ENCODE results near the gene MAGIX.
"Not testable (repeated sequence)": the region's sequence is repeated elsewhere in the genome, so short reads cannot be mapped to it uniquely, and the experiment has no call there.

MAGIX gene

GRCh38 chrX:49161632-49162031, 926 bp upstream of the MAGIX start:
- DNase-seq: no peak

- peak; percentile 68 for DNase-seq
Measured at GRCh38 chrX:49163555-49164419, 1.2 kb downstream of the MAGIX start.

- no peak for DNase-seq
Measured at GRCh38 chrX:49164589-49165360, 2.2 kb downstream of the MAGIX start.

GRCh38 chrX:49165901-49166881, 3.6 kb downstream of the MAGIX start:
- peak; percentile 52 for DNase-seq

- DNase-seq: peak; percentile 56
Measured at GRCh38 chrX:49166914-49167739, 4.6 kb downstream of the MAGIX start.

- no peak for DNase-seq
Measured at GRCh38 chrX:49167740-49168108, 5.2 kb downstream of the MAGIX start.

- DNase-seq: peak; percentile 61
Measured at GRCh38 chrX:49171752-49172279, 9.3 kb downstream of the MAGIX start, which contains the start of gene PLP2. Gene PLP2 (plus strand): TSS chrX:49171898. CDS start chrX:49172001, 103 bp downstream.

- peak; percentile 41 for DNase-seq
Measured at GRCh38 chrX:49172280-49172780, 9.8 kb downstream of the MAGIX start.

- DNase-seq: not testable (repeated sequence)
Measured at GRCh38 chrX:49173544-49173943, 11.0 kb downstream of the MAGIX start.

- DNase-seq: no peak
Measured at GRCh38 chrX:49174723-49175122, 12.2 kb downstream of the MAGIX start.

- DNase-seq: no peak
Measured at GRCh38 chrX:49175435-49176274, 13.1 kb downstream of the MAGIX start.

- DNase-seq: no peak
Measured at GRCh38 chrX:49176421-49177326, 14.1 kb downstream of the MAGIX start.

- no peak for DNase-seq
Measured at GRCh38 chrX:49177338-49177833, 14.8 kb downstream of the MAGIX start.

- no peak for DNase-seq
Measured at GRCh38 chrX:49177873-49178480, 15.4 kb downstream of the MAGIX start.

GRCh38 chrX:49178537-49178936, 16.0 kb downstream of the MAGIX start:
- DNase-seq: no peak

- no peak for DNase-seq
Measured at GRCh38 chrX:49179358-49179757, 16.8 kb downstream of the MAGIX start.

GRCh38 chrX:49183701-49184281, 21.2 kb downstream of the MAGIX start:
- no peak for DNase-seq

Data from T-helper 9 cell (primary cell).